GM12873 (cell line): Measurements from ENCODE around the gene MAST4.

Experiments
- CTCF ChIP-seq: IDR thresholded peaks from 2 replicates; pipeline ENCODE4 v1.5.1; 2012; ENCODE audit warnings: low read depth, mild to moderate bottlenecking, moderate library complexity, low read length, control low read depth; ENCODE audit not compliant: insufficient read depth; ENCODE audit errors: missing control alignments

Gene MAST4

GRCh38 chr5:66849803-66850202, 253.6 kb downstream of the MAST4 start:
- no peak for TF ChIP-seq CTCF

GRCh38 chr5:66850354-66851075, 254.3 kb downstream of the MAST4 start:
- no peak for TF ChIP-seq CTCF

GRCh38 chr5:66851306-66851705, 255.1 kb downstream of the MAST4 start:
- TF ChIP-seq CTCF = no peak

GRCh38 chr5:66854416-66854815, 258.2 kb downstream of the MAST4 start:
- TF ChIP-seq CTCF = no peak

GRCh38 chr5:66856041-66856805, 260.0 kb downstream of the MAST4 start:
- TF ChIP-seq CTCF = no peak

GRCh38 chr5:66859526-66859925, 263.3 kb downstream of the MAST4 start:
- TF ChIP-seq CTCF = no peak

- TF ChIP-seq CTCF = no peak
Measured at GRCh38 chr5:66860199-66860975, 264.2 kb downstream of the MAST4 start.
